Measurements from ENCODE around the gene EMC6. TPM values are rescaled to one million over a fixed set of nuclear protein-coding genes. Genes with fewer than 3 reads are reported as not detected.

EMC6 gene
- total RNA-seq, 4 donors from 2014 or later, result 3.0 to 24.4 (median 13.2) TPM

DNA sequence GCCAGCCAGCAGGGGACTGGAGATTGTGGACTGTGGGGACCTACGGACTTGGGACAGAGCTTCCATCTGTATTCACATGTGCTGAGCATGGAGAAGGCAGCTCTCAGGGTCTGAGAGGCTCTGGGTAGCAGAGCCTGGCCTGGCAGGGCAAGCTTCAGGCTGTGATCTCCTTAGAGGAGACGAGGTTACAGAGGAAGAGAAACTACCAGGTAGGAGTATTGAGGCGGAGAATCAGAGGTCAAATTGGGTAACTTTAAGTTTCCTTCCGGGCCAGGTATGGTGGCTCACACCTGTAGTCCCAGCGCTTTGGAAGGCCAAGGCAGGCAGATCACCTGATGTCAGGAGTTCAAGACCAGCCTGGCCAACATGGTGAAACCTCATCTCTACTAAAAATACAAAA, 23.3 kb upstream of the EMC6 start:
- WGBS, 2 donors (ENCODE audit: low coverage in 1 of 2), result 73% methylated on average over 5 of the region's 5 CpGs; no CpG with 5 or more reads in 1 of the 2 donors
- H3K9me3 ChIP-seq, result no peaks in the 10 kb centered on the region
- H3K27ac ChIP-seq, result no peak overlapping the region
- H3K4me3 ChIP-seq, result no peak overlapping the region
- intact Hi-C loops (cut with DNase I; ENCODE audit: low total_unique reads) (no loop called here), in situ Hi-C loops (cut with MboI; ENCODE audit: low pct_ligation_motif_present in 1 of 4, low pct_unique_long_range_greater_than_20kb in 1 of 4, low sequenced_read_pairs in 3 of 4) (loop anchor here in 3 of 4 donors (25.0 kb wide), 1 partner anchor 608 kb away; no protein-coding TSS in a partner anchor)
- DNase-seq, result no peak
- TF ChIP-seq POLR2A (IDR thresholded peaks at IDR 0.05) (no peak), POLR2AphosphoS5 (IDR thresholded peaks at IDR 0.05) (no peak), EP300 (IDR thresholded peaks at IDR 0.05; ENCODE audit: low read depth) (no peak)
- TF ChIP-seq, protein P1, sequence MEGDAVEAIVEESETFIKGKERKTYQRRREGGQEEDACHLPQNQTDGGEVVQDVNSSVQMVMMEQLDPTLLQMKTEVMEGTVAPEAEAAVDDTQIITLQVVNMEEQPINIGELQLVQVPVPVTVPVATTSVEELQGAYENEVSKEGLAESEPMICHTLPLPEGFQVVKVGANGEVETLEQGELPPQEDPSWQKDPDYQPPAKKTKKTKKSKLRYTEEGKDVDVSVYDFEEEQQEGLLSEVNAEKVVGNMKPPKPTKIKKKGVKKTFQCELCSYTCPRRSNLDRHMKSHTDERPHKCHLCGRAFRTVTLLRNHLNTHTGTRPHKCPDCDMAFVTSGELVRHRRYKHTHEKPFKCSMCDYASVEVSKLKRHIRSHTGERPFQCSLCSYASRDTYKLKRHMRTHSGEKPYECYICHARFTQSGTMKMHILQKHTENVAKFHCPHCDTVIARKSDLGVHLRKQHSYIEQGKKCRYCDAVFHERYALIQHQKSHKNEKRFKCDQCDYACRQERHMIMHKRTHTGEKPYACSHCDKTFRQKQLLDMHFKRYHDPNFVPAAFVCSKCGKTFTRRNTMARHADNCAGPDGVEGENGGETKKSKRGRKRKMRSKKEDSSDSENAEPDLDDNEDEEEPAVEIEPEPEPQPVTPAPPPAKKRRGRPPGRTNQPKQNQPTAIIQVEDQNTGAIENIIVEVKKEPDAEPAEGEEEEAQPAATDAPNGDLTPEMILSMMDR (IDR thresholded peaks at IDR 0.05), result no peak
- H3K4me1 ChIP-seq, result no peaks in the 10 kb centered on the region
- no peaks in the 10 kb centered on the region for H3K36me3 ChIP-seq
- H3K27me3 ChIP-seq, result no peaks in the 10 kb centered on the region

DNA sequence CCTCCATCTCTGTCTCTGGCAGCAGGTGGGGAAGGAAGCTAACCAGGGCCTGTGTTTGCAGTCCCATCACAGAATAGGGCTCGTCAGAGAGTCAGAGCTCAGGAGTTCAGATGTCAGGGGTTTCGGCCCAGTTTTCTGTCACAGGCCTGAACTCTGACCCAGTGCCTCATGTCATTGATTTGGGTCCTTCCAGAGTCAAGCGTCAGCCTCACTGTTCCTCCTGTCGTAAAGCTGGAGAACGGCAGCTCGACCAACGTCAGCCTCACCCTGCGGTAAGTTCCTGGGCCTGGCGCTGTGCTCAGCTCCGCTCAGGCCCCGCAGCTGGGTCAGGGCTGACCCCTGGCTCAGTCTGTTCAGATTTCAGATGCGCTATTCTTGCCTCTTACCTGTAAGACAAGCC, 21.4 kb upstream of the EMC6 start:
- no peak overlapping the region for H3K27ac ChIP-seq
- no peaks in the 10 kb centered on the region for H3K27me3 ChIP-seq
- intact Hi-C loops (cut with DNase I; ENCODE audit: low total_unique reads) (no loop called here), in situ Hi-C loops (cut with MboI; ENCODE audit: low pct_ligation_motif_present in 1 of 4, low pct_unique_long_range_greater_than_20kb in 1 of 4, low sequenced_read_pairs in 3 of 4) (loop anchor here in 3 of 4 donors (25.0 kb wide), 1 partner anchor 610 kb away; no protein-coding TSS in a partner anchor)
- 72% methylated on average over 12 of the region's 12 CpGs; no CpG with 5 or more reads in 1 of the 2 donors for WGBS, 2 donors (ENCODE audit: low coverage in 1 of 2)
- DNase-seq, result no peak
- no peak for TF ChIP-seq POLR2A (IDR thresholded peaks at IDR 0.05)
- TF ChIP-seq POLR2AphosphoS5 (IDR thresholded peaks at IDR 0.05), result no peak
- TF ChIP-seq EP300 (IDR thresholded peaks at IDR 0.05; ENCODE audit: low read depth), result no peak
- TF ChIP-seq, protein P1 (IDR thresholded peaks at IDR 0.05), result no peak
- no peaks in the 10 kb centered on the region for H3K36me3 ChIP-seq
- H3K4me1 ChIP-seq, result no peaks in the 10 kb centered on the region
- H3K9me3 ChIP-seq, result no peaks in the 10 kb centered on the region
- no peak overlapping the region for H3K4me3 ChIP-seq

DNA sequence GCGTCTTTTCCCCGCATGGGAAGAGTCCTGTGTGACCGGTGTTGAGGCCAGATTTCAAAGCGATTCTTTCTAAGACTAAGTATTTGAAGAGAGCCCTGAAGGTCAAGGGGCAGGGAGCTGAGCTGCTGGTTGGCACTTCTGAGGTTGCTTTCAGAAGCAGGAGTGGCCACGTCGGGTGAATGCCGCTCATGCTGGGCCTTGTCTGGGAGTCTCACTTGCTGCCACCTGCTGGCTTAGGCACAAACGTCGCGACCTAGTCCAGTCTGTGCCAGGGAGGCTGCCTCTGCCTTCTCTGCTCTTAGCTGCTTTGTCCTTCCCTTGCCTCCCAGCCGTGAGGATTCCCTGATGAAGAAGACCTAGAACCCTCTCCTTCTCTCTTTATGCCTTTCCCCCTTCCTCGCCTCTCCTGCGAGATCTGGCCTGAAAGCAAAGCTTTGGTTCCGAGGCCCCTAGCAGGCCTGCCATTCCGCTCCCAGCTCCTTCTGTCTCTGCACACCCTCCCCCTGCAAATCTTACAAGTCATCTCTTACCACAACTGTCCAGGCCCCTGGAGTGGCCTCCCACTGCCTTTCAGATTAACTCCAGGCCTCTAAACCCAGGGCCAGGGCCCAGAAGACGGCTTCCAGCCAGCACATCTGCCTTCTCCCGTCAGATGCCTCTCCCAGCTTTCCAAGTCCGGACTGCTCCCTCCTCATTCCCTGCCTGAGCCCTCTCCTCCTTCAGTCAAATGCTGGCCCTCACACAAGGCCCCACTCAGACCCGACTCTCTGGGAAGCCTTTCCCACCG, 20.6 kb upstream of the EMC6 start:
- intact Hi-C loops (cut with DNase I; ENCODE audit: low total_unique reads) (no loop called here), in situ Hi-C loops (cut with MboI; ENCODE audit: low pct_ligation_motif_present in 1 of 4, low pct_unique_long_range_greater_than_20kb in 1 of 4, low sequenced_read_pairs in 3 of 4) (loop anchor here in 3 of 4 donors (25.0 kb wide), 1 partner anchor 611 kb away; no protein-coding TSS in a partner anchor)
- WGBS, 2 donors (ENCODE audit: low coverage in 1 of 2), result 64 to 90% methylated on average over 2 to 20 of the region's 20 CpGs
- no peaks in the 10 kb centered on the region for H3K36me3 ChIP-seq
- no peaks in the 10 kb centered on the region for H3K9me3 ChIP-seq
- H3K4me3 ChIP-seq, result no peak overlapping the region
- peak; percentile 67 for DNase-seq
- no peak overlapping the region for H3K27ac ChIP-seq
- no peaks in the 10 kb centered on the region for H3K4me1 ChIP-seq
- no peaks in the 10 kb centered on the region for H3K27me3 ChIP-seq
- TF ChIP-seq POLR2AphosphoS5 (IDR thresholded peaks at IDR 0.05), result no peak
- TF ChIP-seq, protein P1 (IDR thresholded peaks at IDR 0.05), result peak; percentile 17 to 69 (median 47)
- TF ChIP-seq POLR2A (IDR thresholded peaks at IDR 0.05), result no peak
- TF ChIP-seq EP300 (IDR thresholded peaks at IDR 0.05; ENCODE audit: low read depth), result no peak

DNA sequence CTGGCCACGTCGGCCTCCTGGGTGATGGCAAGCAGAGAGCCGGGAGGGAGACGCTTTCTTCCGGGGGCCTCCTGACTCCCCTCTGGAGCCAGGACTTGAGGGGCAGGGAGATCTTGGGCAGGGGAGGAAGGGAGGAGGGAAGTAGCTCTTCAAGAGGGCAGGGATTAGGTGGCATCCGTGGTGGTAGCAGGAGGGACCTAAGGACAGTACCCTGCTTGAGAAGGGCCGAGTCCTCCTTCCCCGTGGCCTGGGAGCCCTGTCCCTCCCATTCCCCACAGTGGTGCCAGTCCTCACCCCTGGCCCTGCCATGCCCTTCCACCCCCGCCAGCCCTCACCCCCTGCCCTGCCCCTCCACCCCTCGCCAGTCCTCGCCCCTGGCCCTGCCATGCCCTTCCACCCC, 12.8 kb upstream of the EMC6 start:
- intact Hi-C loops (cut with DNase I; ENCODE audit: low total_unique reads), result no loop called here
- Histone ChIP-seq H3K27me3 (no peaks in the 10 kb centered on the region), H3K36me3 (no peaks in the 10 kb centered on the region), H3K4me1 (peaks cover 3 to 22% (median 15%) of the 10 kb centered on the region in 4 donors), H3K9me3 (no peaks in the 10 kb centered on the region), H3K4me3 (no peak overlapping the region), H3K27ac (no peak overlapping the region)
- DNase-seq, result no peak
- in situ Hi-C loops (cut with MboI; ENCODE audit: low pct_ligation_motif_present in 1 of 4, low pct_unique_long_range_greater_than_20kb in 1 of 4, low sequenced_read_pairs in 3 of 4), result no loop called here
- 88% methylated on average over 11 of the region's 11 CpGs; no CpG with 5 or more reads in 1 of the 2 donors for WGBS, 2 donors (ENCODE audit: low coverage in 1 of 2)
- TF ChIP-seq, protein P1 (IDR thresholded peaks at IDR 0.05), result no peak
- no peak for TF ChIP-seq POLR2A (IDR thresholded peaks at IDR 0.05)
- no peak for TF ChIP-seq POLR2AphosphoS5 (IDR thresholded peaks at IDR 0.05)
- no peak for TF ChIP-seq EP300 (IDR thresholded peaks at IDR 0.05; ENCODE audit: low read depth)
